ENCODE results near the gene OR5K1. TPM values are rescaled to one million over a fixed set of nuclear protein-coding genes. Genes with fewer than 3 reads are reported as not detected.

Gene OR5K1
- total and polyA plus RNA-seq, 2 of the 8 experiments (the other 6 are each of a cell fraction or from before 2014, with no cell fraction given), result not detected

DNA sequence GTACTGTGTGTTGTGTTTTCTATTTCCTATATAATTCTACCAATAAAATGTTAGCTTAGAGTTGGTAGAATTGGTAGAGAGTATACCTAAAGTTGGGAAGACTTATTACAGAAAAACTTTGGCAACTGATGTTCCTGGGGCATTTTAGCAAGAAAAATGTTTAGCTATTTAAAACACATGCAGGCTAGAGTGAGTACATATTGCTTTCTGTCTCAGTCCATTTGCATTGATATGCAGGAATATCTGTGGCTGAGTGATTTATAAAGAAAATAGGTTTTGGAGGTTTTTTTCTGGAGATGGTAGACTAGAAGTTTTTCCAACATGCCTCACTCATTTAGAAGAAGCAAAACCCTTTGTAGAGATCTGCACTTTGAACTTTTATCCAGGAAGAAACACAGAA is 30.4 kb upstream of the OR5K1 start:
- CTCF ChIA-PET (ENCODE audit: partially characterized antibody), result no interaction called here
- no peaks in the 10 kb centered on the region for H3K79me1 ChIP-seq (ENCODE audit: low read depth, low read length)
- POLR2A ChIA-PET (ENCODE audit: partially characterized antibody), result no interaction called here

More for the DNA sequence above, 30.4 kb upstream of the OR5K1 start:
- H2BK5ac ChIP-seq (ENCODE audit: low read depth, low read length), result no peak overlapping the region
- no peak overlapping the region for H2AK5ac ChIP-seq (ENCODE audit: low read depth, low read length)
- H3K4me2 ChIP-seq (ENCODE audit: insufficient read depth in 1 of 2, low read depth in 2 of 2, low read length in 2 of 2), result no peak overlapping the region
- H3K4ac ChIP-seq (replicated peaks; ENCODE audit: insufficient read length, low read depth, low read length), result no peak overlapping the region
- no peak overlapping the region for H3K23ac ChIP-seq (ENCODE audit: insufficient read length)
- no peak overlapping the region for H3K14ac ChIP-seq (ENCODE audit: insufficient read length)
- H3K56ac ChIP-seq (replicated peaks; ENCODE audit: insufficient read length, low read depth, low read length), result no peak overlapping the region
- TF ChIP-seq SUZ12 (IDR thresholded peaks at IDR 0.05; ENCODE audit: low read length) (no peak), RFX5 (IDR thresholded peaks at IDR 0.05; ENCODE audit: borderline replicate concordance, low read depth, low read length) (no peak), EZH2 (IDR thresholded peaks at IDR 0.05; ENCODE audit: low read depth, low read length, severe bottlenecking) (no peak), FOSL1 (IDR thresholded peaks at IDR 0.05; ENCODE audit: insufficient read depth, low read depth, low read length) (no peak), SIRT6 (IDR thresholded peaks at IDR 0.05; ENCODE audit: low read length) (no peak), CBX5 (IDR thresholded peaks at IDR 0.05; ENCODE audit: low read depth, low read length) (no peak), SP1 (IDR thresholded peaks at IDR 0.05; ENCODE audit: low read depth, low read length) (no peak), CHD2 (IDR thresholded peaks at IDR 0.05; ENCODE audit: low read length) (no peak), TCF12 (IDR thresholded peaks at IDR 0.05; ENCODE audit: low read depth, low read length) (no peak), KDM5A (IDR thresholded peaks at IDR 0.05; ENCODE audit: low read length) (no peak), TAF1 (IDR thresholded peaks at IDR 0.05; ENCODE audit: low read depth, low read length) (no peak)
- TF ChIP-seq, protein P1, sequence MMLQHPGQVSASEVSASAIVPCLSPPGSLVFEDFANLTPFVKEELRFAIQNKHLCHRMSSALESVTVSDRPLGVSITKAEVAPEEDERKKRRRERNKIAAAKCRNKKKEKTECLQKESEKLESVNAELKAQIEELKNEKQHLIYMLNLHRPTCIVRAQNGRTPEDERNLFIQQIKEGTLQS (IDR thresholded peaks at IDR 0.05; ENCODE audit: insufficient read depth, low read depth, low read length), result no peak
- no peak overlapping the region for H4K5ac ChIP-seq (ENCODE audit: insufficient read length, low read depth, low read length)
- FAIRE-seq (no peak), DNase-seq (ENCODE audit: low read depth in 1 of 2, low spot score in 2 of 2) (no peak)
- H2BK120ac ChIP-seq (replicated peaks; ENCODE audit: low read depth, low read length), result no peak overlapping the region
- no peak overlapping the region for H2BK12ac ChIP-seq (ENCODE audit: low read depth, low read length)
- no peaks in the 10 kb centered on the region for H3K27me3 ChIP-seq (replicated peaks in 1 of 4; ENCODE audit: control insufficient read depth in 3 of 4, extremely low read depth in 1 of 4, insufficient read depth in 3 of 4, low read length in 3 of 4)
- H3K36me3 ChIP-seq (ENCODE audit: control insufficient read depth in 2 of 4, insufficient read depth in 4 of 4, low read length in 3 of 4), result no peaks in the 10 kb centered on the region
- no peaks in the 10 kb centered on the region for H3K79me2 ChIP-seq (ENCODE audit: control insufficient read depth in 1 of 2, insufficient read depth in 2 of 2, low read length in 2 of 2)
- 0 out of 4 replicates have a peak, but pooled peaks cover 0 to 4% of the 10 kb centered on the region in 2 experiments for H3K9me3 ChIP-seq (ENCODE audit: insufficient read depth in 2 of 2, low read depth in 1 of 2, low read length in 1 of 2)
- no peak overlapping the region for H3K18ac ChIP-seq (ENCODE audit: extremely low read depth, low read length)
- no peak overlapping the region for H4K8ac ChIP-seq (ENCODE audit: extremely low read depth, insufficient read depth, low read length)
- H4K91ac ChIP-seq (replicated peaks; ENCODE audit: insufficient read length, low read length), result no peak overlapping the region
- H3K4me1 ChIP-seq (replicated peaks in 1 of 4; ENCODE audit: control insufficient read depth in 3 of 4, insufficient read depth in 4 of 4, low read length in 3 of 4), result no peaks in the 10 kb centered on the region
- no peaks in the 10 kb centered on the region for H3K23me2 ChIP-seq (ENCODE audit: low read depth, low read length)
- H4K20me1 ChIP-seq (replicated peaks in 1 of 2; ENCODE audit: control insufficient read depth in 1 of 2, insufficient read depth in 2 of 2, low read length in 2 of 2), result no peaks in the 10 kb centered on the region
- H3K27ac ChIP-seq (ENCODE audit: low read depth, low read length), result no peak overlapping the region
- H3K9ac ChIP-seq (replicated peaks in 1 of 4; ENCODE audit: extremely low read depth in 1 of 4, low read depth in 3 of 4, low read length in 3 of 4), result no peak overlapping the region
- H2AFZ ChIP-seq (ENCODE audit: low read length), result no peak overlapping the region
- H2BK15ac ChIP-seq (ENCODE audit: low read length), result no peak overlapping the region
- H2BK20ac ChIP-seq (ENCODE audit: low read length), result no peak overlapping the region
- H3K4me3 ChIP-seq (ENCODE audit: extremely low read depth in 1 of 4, insufficient read depth in 2 of 4, low read depth in 3 of 4, low read length in 4 of 4), result no peak overlapping the region

Measured in H1 (cell line).